COLO668 (cell line): Measurements from ENCODE around the gene MYRIP.

Experiments
- DNase-seq: peaks from one replicate; lab custom pipeline; 2025; ENCODE audit not compliant: unreplicated experiment; lab: John Stamatoyannopoulos, UW

Gene MYRIP

DNA sequence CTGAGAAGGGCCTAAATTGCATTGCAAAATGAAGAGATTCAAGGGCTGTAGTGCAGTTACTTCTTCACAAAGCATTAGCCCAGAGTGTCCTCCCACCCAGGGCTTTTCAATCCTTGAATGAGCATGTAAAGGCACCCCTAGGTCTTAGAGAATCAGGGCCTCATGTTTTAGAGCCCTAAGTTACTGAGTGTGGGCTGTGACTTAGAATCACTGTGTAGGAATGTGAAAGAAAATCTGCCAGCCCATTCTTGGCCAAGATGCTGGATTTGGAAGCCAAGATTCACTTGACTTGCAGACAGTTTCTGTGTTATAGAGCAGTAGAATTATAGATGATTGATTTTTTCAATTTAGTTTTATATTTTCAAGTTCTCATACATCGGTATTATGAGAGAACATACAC lies 153.2 kb downstream of the MYRIP start:
- DNase-seq, result no peak

DNA sequence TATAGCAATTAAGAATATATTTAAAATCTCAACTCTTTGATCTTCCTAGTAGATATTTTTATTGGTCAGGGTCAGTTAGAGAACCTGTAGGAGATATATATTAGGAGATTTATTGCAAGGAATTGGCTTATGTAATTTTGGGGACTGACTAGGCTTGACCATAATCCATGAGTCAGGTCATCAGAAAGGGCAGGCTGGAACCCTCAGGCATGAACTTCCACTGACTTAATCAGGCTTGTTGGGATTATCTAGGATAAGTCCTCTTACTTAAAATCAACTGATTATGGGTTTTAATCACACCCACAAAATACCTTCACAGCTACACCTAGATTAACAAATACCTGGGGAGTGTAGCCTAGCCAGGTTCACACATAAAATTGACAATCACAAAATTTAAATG lies 156.1 kb downstream of the MYRIP start:
- no peak for DNase-seq

DNA sequence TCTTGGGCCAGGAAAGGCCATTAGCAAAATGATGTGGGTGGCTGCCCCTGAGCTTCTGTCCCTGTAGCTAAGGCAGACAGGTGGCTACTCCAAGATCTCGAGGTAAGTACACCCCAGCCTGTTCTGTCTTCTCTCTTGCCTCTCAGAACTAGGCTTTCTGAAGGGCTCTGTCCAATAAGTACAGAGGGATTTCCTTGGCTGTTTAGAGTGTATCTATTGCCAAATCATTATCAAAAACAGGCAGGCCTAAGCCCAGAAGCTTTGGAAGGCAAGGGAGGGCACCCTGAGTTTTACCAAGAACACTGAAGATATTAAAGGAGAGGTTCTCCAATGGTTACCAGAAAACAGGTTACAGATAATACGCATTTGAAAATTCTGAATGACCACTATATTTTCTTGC lies 156.6 kb downstream of the MYRIP start:
- DNase-seq, result no peak

- DNase-seq, result no peak
These were observed 161.6 kb downstream of the MYRIP start for GRCh38 chr3:39970982-39971381.

GRCh38 chr3:39971559-39972031 lies 162.2 kb downstream of the MYRIP start:
- DNase-seq, result no peak

- no peak for DNase-seq
These were observed 163.1 kb downstream of the MYRIP start for GRCh38 chr3:39972508-39972907.

DNA sequence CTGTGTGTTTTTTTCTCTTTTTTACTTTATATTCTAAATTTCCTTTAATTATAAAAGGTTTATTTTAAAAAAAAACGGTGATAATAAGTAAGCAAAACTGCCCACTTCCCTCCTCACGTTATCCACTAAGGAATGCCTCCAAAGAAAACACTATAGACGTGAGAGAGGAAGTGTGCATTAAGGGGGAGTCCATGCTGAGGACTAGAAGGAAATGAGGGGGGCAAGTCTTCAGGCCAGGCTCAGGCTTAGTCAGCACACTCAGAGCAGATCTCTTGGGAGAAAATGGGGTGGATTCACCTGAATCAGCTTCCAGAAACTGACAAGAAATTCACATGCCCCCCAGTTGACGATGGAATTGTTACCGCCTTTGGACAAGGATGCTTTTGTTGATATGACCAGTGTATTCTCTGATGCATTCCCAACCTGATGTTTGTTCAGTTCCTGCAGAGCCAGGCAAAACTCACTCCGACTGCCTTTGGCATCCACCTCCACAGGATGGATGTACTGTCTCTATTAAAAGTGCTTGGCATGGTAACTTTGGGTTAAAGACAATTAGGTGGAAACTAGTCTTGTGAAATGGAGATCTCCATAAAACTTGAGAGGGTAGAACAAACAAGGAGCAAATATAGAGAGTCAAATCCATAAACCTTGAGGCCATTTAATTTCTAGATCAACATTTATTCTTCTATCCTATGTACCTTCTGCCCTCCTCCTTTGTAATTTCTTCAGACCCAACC lies 167.8 kb downstream of the MYRIP start:
- DNase-seq, result no peak

- no peak for DNase-seq
These were observed 168.9 kb downstream of the MYRIP start for GRCh38 chr3:39978308-39978707.

- no peak for DNase-seq
These were observed 170.6 kb downstream of the MYRIP start for GRCh38 chr3:39980058-39980457.

DNA sequence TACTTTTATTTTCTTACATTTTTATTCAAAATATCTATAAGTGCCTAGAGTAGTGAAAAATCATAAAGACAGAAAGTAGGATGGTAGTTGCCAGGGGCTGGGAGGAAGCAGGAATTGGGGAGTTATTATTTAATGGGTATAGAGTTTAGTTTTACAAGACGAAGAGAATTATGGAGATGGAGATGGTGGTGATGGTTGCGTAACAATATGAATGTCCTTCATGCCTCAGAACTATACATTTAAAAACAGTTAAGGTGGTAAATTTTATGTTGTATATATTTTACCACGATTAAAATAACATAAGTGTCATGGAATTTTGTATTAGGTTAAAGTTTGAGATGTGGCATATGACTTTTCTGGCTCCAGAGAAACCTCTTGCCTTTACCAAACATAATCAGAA lies 171.4 kb downstream of the MYRIP start:
- DNase-seq, result no peak

GRCh38 chr3:39981547-39982184 lies 172.3 kb downstream of the MYRIP start:
- no peak for DNase-seq

DNA sequence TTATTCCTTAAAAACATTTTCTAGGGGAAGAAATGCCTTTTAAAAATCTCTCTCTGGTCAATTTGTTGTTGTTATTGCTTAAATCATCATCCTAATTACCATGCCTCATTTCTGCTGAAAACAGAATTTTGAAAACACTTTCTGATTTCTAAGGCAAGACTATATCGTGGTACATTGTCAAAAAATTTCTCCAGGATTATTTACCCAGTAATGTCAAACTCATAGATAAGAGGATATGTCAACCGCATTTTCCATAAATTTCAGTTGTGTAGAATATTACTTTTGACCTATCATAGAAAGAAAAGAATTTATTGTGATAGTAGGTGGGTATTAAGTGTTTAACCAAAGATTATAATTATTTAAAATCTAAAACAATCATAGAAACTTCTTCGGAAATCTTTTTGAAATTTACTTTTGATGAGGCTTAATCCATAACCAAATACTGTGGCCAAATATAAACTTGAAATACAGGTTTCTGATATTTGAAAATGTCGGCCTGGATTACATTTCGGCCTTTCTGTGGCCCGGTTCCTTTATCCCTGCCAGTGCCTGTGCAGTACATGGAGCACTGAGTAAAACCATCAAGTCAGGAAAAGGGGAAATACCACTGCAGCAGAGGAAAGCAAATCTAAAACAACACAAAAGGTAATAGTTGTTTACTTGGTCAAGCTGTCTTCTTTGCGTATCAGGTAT lies 173.4 kb downstream of the MYRIP start:
- no peak for DNase-seq

DNA sequence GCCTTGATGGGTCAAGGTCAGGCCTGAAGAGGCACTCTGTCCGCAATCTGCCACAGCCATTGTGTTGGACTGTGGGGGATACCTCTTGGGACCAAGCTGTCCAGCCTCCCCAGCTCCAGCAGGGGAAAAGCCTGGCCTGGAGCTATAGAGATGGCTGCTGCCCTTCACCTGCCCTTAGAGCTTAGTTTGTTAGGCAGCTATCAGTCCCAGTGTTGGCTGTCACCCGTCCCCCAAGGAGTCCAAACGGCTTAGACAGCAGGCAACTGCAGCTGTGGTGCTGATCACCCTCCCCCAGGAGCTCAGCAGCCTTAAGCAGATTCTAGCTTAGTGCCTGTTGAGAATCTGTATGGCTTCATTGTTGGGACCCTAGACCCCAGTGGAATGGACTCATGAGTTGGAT lies 180.3 kb downstream of the MYRIP start:
- DNase-seq, result no peak

DNA sequence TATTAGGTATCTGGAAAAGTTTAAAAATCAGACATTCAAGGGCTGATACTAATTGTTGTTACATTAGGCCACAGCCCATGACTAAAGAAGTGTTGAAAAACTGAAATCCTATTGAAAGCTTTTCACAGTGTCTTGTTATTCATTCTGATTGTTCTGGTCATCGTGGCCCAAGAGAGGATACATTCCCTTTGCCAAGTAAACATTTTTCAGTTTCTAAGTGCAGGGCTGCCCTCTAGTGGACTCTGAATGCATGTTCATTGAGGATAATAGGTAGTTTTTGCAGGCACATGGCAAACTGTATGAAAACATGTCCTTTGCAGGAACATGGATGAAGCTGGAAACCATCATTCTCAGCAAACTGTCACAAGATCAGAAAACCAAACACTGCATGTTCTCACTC lies 181.1 kb downstream of the MYRIP start:
- peak; percentile 41 for DNase-seq

GRCh38 chr3:40008796-40009195 lies 199.4 kb downstream of the MYRIP start:
- DNase-seq, result no peak

GRCh38 chr3:40009991-40010390 lies 200.6 kb downstream of the MYRIP start:
- DNase-seq, result no peak

GRCh38 chr3:40012381-40012780 lies 203.0 kb downstream of the MYRIP start:
- no peak for DNase-seq

- no peak for DNase-seq
These were observed 207.0 kb downstream of the MYRIP start for GRCh38 chr3:40016391-40016790.

GRCh38 chr3:40018369-40018768 lies 209.0 kb downstream of the MYRIP start:
- DNase-seq, result no peak

GRCh38 chr3:40019376-40019775 lies 210.0 kb downstream of the MYRIP start:
- peak; percentile 48 for DNase-seq

DNA sequence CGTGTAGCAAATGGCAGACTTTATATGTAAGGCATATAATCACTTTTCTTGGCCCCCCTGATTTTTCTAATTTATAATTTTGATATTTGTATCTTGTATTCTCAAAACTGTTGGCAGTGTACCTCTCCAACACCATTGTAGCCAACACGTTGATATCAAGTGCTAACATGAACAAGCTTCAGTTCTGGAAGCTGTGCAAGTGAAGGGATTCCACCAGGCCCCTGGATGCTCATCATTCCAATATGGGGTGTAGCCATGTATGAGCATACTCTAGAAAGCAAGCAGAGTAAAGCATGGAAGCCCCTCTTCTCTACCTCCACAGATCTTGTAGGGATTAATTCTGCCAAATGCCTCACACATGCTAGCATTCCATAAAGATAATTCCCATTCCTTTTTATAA lies 211.3 kb downstream of the MYRIP start:
- no peak for DNase-seq

DNA sequence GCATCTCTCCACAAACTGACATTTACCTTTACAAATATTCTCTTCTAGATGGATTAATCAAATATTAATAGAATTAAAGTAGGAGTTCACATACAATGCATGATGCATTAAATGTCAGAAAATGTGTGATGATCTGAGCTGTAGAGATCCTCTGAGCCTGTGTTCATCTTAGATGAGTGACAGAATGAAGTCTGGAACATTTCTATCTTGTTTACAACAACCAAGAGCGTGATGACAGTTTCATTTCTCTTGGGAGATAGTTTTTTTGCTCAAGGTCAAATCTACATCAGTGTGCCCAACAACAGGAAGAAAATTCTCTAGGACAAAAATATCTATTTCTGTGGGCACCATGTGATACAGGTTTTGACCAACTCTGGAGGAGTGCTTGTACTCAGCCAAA lies 211.9 kb downstream of the MYRIP start:
- no peak for DNase-seq
